ENCODE measurements around the gene SEL1L3. TPM values are rescaled to one million over a fixed set of nuclear protein-coding genes. Genes with fewer than 3 reads are reported as not detected.

Gene SEL1L3
- total RNA-seq, 1 experiment from 2014 or later: 66.6 TPM

DNA sequence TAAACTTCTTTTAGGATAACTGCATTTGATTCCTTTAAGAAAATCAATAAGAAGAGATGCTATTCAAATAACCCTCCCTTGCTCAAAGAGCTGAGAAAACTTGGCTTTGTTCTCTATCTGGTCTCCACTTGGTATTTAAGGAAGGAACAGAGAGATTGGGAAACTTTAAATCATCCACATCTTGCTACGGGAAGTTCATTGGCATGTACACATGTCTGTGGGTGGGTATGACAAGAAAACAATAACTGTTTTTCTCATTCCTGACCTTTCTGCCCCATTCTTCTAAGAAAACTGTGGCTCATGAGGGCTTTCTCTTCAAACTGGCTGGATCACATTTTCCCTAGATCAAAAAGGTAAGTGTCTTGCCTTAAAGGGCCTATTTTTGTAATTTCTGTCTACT is 6.0 kb downstream of the SEL1L3 start:
- no peak for DNase-seq (ENCODE audit: low spot score)

DNA sequence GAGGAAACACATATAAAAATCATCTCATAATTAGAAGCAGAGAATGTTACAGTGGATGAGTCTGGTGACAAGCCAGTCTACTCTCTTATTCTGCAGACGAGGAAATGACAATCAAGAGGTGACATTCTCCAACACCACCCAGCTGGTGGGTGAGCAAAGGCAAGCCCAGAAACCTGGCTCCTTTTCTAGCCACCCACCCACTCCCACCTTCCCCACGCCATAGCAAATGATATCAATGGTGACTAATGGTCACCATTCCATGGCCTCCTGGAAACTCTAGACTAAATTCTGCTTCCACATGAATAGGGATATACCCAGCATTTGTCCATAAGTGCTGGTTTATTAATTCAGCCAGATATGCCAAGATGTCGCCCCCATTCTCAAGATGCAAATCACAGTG is 10.7 kb downstream of the SEL1L3 start:
- no peak for DNase-seq (ENCODE audit: low spot score)

DNA sequence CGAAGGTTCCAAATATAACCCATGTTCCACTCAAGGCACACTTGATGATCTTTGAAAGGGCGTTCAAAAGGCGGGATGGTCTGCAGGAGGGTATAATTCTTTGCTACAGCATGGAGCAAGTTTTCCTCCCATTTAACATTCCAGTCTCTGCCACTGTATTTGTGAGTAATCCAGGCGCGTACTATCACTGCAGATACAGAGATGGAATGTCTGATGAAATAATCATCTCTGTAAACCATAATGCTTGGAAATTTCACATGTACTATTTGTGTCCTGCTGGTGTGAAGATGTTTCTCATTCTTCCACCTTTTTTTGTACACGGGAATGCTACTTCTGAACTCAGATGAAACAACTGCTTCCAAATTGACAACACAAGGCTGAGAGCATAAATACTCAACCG is 15.5 kb downstream of the SEL1L3 start:
- DNase-seq (ENCODE audit: low spot score): no peak

DNA sequence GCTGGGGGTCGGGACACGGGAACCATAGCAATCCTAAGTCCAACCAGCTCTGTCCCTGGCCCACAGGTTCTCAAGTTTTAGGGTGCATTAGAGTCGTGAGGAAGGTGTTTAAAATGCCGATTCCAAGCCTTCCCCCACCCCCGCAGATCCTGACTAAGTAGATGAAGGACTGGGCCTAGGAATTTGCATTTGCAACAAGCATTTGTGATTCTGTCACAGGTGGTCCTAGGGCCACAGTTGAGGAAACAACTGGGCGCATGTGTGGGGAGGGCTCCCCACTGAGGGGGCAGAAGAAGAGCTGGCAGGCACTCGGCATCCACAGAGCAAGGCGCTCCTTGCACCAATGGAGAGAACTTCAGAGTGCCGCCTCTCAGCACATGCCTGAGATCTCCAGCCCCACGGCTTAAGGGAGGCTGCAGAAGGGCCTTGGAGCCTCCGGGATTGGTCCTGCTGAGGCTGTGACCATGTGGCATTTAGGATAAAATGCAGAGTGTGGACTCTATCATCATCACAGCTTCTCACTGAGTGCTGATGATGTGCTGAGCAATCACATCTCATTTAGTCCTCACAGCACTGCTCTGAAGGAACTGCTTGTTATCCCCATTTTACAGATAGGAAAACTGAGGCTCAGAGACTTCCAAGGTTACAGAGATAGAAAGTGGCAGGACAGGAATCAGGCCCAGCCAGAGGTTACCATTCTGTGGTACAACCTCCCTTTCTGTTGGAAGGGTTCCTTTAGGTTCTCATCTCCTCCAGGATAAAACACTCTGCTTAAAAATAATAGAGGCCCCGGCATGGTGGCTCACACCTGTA is 16.7 kb downstream of the SEL1L3 start:
- no peak for DNase-seq (ENCODE audit: low spot score)

DNA sequence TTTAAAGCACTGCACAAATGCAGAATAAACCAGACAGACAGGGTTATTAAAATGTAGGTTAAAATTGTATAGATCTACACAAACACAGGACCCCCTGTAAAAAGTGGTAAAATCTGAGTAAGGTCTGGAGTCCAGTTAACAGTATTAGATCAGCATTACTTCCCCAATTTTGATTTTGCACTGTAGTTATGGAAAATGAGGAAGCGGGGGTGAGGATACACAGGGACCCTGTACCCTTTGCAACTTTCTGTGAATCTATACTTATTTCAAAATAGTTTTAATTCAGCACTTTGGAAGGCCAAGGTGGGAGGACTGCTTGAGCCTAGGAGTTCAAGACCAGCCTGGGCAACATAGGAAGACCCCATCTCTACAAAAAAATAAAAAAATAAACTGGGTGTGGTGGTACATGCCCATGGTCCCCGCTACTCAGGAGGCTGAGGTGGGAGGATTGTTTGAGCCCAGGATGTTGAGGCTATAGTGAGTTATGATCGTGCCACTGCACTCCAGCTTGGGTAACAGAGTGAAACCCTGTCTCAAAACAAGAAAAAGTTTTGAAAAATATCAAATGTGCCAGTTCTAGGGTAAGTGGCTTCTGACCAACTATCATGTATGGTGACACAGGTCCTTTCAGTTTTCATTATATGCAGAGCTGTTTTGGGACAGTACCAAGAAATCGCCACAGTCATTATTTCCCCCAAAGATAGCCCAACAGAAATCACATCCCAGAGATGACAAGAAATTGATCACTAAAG is 17.7 kb downstream of the SEL1L3 start:
- DNase-seq (ENCODE audit: low spot score): no peak

DNA sequence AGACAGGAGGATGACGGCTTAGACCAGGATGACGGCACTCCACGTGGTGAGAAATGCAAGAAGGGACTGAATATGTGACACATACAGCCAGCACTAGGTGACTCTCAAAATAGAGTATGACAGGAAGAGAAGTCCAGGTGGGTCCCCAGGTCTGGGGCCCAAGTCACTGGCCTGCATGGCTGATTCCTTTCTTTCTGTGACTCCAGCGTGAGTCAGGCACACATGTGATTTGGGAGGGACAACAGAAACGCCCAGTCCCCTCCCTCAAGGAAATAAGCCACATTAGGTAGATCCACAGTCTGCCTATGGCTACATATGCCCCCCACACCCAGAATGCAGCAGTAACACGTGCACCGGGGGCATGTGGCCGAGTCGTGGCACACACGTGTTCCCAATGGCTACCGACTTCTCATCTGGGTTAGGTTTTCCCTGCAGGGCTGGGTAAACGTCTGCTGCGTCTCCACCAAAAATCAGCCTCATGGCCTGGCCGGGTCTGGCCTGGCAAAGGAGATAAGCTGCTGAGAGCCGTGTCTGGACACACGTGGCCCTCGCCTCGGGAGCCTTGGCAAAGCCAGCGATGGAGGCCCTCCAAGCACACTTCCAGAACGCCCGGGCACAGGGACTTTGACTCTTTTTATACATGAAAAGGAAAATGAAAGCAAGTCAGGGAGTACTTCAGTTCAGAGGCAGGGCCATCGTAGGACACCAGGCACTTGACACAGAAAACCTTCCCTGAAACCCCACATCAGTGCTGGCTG is 19.3 kb downstream of the SEL1L3 start:
- DNase-seq (ENCODE audit: low spot score): peak; percentile 49

DNA sequence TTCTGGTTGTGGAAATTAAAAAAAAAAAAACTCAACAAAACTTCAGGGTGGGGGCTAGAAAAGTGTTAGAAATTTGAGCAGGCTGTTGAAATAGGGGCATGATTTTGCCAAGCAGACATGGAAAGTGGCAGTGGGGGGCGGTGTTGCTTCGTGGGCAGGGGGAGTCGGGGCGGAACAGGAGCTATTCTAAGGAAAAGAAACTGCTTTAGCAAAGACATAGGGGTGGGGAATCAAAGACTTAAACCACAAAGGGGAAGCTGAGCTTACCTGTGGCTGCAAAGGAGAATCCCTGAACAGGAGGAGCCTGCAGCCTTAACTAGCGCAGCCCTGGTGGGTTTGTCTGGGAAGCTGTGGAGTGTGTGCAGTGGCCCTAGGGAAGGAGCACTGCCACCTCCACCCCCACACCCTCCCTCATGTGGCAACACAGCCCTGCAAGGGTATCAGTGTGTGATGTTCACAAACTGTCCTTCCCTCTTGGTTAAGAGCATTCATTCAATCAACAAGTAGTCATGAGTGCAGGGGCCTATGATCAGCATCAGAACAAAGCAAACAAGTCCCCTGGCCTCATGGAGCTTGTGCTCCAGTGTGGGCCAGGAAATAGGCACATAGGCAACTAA is 20.5 kb downstream of the SEL1L3 start:
- DNase-seq (ENCODE audit: low spot score): no peak

DNA sequence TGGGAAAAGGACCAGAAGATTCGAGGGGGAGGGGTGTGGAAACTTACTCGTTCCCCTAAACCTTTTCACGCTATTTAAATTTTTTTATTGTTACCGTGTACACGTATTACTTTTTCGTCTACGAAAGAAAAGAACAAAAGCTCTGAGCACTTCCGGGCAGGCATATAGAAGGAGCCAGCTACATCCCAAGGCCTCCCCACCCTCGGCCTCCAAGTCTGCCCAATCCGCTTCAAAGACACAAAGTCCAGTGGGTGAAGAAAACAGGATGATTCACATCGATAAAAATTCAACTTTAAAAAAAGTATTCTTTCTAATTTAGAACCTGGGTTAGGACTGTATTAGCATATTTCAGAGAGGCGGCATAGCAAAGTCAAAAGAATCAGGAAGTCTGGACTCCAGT is 23.1 kb downstream of the SEL1L3 start:
- DNase-seq (ENCODE audit: low spot score): no peak

DNA sequence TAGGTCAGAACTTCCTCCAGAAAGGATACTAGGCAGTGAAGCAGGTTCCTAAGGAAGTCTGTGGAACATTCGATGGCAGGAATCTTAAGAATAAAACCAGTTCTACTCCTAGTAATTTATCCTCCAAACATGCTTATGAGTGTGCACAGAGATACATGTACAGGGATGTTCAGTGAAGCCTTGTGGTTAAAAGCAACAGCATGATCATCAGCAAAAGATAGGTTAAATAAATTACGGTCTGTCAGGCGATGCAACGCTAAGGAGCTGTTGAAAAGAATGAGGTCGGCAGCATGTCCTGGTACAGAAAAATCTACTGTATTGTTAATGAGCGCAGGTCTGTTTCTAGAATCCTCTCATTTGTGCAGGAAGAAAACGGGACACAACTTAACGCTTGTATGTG is 23.6 kb downstream of the SEL1L3 start:
- no peak for DNase-seq (ENCODE audit: low spot score)

DNA sequence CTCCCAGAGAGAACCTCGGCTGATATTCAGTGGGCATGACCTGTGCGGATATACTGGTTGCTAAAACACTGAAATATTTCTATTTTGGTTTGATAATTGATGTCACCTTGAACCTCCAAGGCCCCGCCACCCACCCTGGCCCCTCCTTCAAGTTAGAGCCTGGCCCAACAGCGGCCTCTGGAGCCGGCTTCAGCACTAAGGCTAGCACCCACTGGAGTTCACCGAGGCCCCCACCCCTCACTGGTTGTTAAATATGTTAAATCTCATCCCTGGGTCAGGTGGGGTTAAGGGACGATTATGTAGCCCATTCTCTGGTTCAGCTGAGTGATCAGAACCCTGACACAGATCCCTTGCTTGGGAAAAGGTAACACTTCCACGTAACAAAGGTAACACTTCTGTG is 24.3 kb downstream of the SEL1L3 start:
- no peak for DNase-seq (ENCODE audit: low spot score)

DNA sequence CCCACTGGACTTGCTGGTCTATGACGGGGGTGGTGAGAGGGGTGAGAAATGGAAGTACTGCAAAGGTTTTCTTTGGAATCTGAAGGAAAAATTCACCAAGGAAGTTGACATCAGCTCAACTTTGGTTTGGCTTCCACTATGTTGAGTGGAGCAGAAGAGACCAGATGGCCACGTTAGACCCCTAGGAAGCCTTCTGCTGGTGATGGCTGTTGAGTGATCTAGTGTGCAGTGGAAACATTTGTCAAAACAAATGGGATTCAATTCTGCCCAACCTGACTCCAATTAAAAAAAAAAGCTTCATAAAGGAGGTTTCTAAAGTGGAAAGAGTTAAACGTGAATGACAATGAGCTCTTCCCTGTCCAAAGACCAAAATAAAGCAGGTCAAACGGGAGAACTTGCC is 25.7 kb downstream of the SEL1L3 start:
- DNase-seq (ENCODE audit: low spot score): no peak

DNA sequence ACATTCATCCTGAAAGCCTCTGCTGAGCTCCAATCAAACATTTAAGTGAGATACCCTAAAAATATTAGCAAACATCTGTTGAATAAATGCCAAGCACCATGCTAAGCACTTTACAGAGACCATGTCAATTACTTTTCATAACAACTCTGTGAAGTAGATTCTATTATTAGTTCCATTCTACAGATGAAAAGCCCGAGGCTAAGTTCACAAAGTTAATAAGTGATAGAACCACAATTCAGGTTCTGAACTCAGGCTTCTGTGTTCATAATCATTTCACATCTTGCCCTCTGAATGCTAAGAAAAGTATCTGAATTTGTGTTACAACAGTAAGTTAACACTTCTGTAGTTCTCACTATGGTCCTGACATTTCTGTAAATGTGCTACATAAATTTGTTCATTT is 27.4 kb downstream of the SEL1L3 start:
- DNase-seq (ENCODE audit: low spot score): no peak

DNA sequence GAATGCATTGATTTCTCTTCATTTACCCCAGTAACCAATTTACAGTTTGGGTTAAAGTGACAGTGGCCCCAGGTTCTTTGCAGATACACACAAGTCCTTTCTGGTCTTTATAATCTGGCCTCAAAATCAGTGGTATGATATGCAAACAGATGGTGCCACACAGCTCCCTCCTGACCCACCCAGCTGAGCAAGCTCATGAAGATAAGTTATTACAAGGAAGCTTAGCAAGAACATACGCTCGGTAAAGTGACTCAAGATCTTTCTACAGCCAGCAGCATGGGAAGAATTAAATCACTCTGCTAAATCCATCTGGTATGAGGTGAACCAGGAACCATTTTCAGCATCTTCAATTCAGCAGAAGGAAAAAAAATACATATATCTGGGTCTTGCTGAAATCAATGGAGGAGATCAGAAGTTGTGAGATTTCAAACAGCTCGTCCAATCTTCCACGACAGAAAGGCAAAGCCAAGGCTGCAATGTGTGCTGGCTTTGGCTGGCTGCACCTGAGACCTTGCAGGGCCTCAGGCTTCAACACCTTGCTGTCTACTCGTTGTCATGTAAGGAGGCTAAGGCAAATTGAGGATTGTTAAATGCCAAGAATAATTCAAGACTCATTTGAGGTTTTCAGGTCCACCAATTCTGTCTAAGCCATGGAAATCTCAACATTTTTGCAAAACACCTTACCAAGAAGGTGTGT is 28.2 kb downstream of the SEL1L3 start:
- DNase-seq (ENCODE audit: low spot score): no peak

DNA sequence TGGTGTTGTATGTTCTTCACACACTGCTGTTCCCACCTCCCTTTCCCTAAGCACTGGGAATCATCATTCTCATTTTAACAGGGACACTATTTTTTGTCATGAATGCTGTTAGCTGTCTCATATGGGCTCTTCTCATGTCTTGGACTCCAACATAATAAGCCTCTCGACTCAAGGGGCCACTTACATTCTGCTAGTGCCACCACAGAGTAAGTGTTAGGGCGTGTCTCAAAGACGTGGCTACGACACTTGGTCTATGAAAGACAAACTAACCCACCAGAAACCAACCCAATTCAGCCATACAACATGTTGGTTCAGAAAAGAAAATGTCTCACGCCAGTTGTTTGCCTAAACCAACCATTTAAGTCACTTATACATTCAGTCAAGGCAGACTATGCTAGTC is 32.2 kb downstream of the SEL1L3 start:
- no peak for DNase-seq (ENCODE audit: low spot score)

DNA sequence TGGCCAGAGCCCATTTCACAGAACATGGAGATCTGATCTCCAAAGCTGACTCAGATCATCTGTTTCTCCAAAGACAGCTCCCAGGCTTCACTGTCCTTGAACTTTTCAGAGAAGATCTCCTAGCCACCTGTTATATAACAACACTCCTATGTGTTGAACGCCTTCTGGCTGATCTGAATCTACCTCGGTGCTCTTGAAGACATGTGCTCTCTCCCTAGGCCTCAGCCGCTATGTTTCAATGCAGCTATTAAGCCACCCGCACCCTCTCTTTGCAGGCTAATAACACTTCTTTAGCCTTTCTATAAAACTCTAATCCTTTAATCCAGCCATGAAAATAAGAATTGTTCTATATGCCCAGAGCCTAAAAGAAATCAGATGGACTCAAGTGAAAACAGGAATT is 34.9 kb downstream of the SEL1L3 start:
- no peak for DNase-seq (ENCODE audit: low spot score)

DNA sequence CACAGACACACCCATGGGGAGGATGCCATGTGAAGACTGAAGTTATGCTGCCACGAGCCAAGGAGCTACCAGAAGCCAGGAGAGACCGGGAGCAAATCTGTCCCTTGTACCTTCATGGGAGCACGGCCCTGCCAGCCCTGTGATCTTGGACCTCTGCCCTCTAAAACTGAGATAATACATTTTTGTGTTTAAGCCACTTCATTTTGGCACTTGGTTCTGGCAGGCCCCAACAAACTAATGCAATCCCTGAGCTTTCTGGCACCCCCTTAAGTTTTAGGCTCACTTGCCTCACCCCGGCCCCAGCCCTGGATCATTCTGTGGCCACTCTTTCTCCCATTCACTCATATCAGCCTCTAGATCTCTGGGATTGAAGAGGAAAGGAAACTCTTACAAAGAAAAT is 35.4 kb downstream of the SEL1L3 start:
- no peak for DNase-seq (ENCODE audit: low spot score)

DNA sequence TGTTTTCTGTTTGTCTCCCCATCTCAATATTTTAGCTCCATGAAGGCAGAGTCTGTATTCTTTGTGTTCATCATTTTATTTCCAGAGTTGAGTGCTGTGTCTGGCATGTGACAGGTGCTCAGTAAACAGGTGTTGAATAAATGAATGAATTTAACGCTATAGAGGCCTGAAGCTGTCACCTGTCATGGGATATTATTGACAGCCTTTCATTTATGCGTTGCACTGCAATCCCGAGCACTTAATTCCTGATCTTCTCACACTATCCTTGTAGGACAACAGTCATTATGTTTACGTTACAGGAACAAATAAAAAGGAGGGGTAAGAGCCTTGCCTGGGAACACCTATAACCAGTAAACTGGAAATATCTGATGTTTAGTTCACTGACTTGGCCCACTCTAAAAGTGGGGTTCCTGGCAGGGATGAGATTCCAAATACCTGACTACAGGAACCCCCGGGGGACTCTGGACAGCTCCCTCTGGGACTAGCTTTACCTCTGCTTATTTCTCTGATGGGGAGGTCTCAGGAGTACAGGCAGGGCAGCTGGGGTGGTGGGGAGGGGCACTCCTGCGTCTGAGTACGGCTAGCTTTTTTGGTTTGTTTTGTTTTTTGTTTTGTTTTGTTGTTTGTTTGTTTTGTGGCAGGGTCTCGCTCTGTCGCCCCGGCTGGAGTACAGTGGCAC is 36.6 kb downstream of the SEL1L3 start:
- DNase-seq (ENCODE audit: low spot score): no peak

DNA sequence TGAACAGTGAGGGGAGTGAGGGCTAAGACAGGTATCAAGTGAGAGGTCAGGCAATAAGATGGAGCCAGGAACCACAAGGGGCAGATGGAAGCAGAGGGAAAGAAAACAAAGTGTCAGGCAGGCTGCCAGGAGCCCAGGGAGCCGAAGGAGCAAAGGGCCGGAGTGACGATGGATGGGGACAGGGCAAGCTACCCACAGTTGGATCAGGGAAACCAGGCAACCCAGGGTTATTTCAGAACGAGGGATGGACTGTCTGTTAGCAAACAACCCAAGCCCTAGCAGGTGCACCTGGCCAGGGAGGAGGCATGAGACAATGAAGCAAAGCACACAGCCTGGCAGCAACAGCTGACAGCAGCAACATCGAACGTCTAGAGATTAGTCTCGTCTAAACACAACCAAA is 39.2 kb downstream of the SEL1L3 start:
- DNase-seq (ENCODE audit: low spot score): no peak

DNA sequence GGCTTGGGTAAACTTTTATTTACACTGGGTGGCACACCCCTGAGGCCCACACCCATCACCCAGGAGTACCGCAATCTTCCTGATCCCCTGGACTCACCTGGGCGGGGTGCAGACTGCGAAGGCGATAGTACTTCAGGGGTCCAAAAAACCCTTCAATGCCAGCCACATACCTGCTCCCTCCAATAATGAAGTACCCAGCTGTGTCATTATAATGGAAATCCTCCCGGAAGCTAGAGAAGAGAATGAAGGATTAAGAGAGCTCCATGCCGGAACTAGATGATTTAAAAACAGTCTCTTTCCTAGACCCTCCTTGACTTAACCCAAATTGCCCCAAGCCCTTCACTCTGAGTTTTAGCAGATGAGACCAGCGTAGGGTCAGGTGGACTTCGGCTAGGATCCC is 40.9 kb downstream of the SEL1L3 start:
- no peak for DNase-seq (ENCODE audit: low spot score)

DNA sequence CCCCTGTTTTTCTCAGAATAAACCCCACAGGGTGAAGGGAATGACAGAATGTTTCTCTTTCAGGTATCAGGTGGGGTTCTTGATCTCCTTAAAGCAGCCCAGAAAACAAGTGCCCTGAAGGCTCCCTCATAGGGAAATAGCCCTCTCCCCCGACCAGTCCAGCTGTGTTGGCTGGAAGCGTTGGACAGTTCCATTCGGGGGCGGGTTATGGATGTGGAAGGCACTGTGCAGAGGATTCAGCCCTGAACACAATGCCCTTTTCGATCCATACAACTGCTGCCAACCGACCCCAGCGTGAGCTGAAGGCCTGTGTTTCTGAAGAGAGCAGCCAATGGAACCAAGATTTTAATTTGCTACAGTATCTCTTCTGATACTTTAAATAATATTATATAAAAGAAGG is 41.5 kb downstream of the SEL1L3 start:
- no peak for DNase-seq (ENCODE audit: low spot score)

DNA sequence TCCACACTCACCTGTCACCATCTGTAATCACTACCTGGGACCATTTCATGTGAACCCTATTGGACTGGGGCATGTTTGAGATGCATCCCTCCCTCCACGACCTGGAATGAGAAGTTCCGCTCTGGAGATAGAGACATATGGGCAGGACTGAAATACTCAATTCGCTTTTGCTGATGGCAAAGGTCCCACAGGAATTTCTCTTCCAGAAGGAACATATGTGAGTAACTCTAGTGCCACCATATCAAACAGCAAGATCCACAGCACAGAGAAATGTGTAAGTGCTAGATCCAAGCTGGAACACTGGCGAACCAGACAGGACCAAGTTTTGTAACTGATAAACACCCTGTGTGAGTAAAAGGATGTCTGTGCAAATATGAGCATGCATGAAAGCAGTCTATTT is 43.9 kb downstream of the SEL1L3 start:
- DNase-seq (ENCODE audit: low spot score): no peak
